Activated B cell treated with CpG ODN at 0.5 μM for 24 hours (primary cell): ENCODE results near the gene TELO2. TPM values are rescaled to one million over a fixed set of nuclear protein-coding genes. Genes with fewer than 3 reads are reported as not detected.

Experiments used
- ATAC-seq: fragments of 200-7000 bp; cut with Tn5 transposase; one replicate; pipeline ENCODE4 v1.10.0; 2021; ENCODE audit warnings: low read depth, mild to moderate bottlenecking, moderate library complexity
- CTCF ChIA-PET: fragments of 350-600 bp; sonication (Branson Sonifier 250); formaldehyde crosslinking; loops from one replicate; lab custom pipeline; 2021; ENCODE audit warnings: antibody characterized with exemption; lab: Charles Lee
- POLR2A ChIA-PET: fragments of 350-600 bp; sonication (Branson Sonifier 250); formaldehyde crosslinking; loops from one replicate; lab custom pipeline; 2021; ENCODE audit warnings: antibody characterized with exemption; lab: Charles Lee
- DNase-seq: peaks from one replicate; pipeline ENCODE4 v3.0.0; 2022
- H3K27ac Mint-ChIP-seq: one replicate; pipeline ENCODE4 v1.8.0; 2020; ENCODE audit warnings: mixed read lengths
- H3K27me3 Mint-ChIP-seq: one replicate; pipeline ENCODE4 v1.8.0; 2021; ENCODE audit warnings: mixed read lengths
- H3K36me3 Mint-ChIP-seq: one replicate; pipeline ENCODE4 v1.8.0; 2021; ENCODE audit warnings: low read depth, mixed read lengths
- H3K4me1 Mint-ChIP-seq: one replicate; pipeline ENCODE4 v1.8.0; 2021; ENCODE audit warnings: mixed read lengths
- H3K4me3 Mint-ChIP-seq: one replicate; pipeline ENCODE4 v1.8.0; 2020; ENCODE audit warnings: mild to moderate bottlenecking, mixed read lengths
- H3K9me3 Mint-ChIP-seq: one replicate; pipeline ENCODE4 v1.8.0; 2020; ENCODE audit warnings: mixed read lengths
- CTCF ChIP-seq: fragments of 200-600 bp; IDR thresholded peaks from one replicate; pipeline ENCODE4 v1.8.0; 2022; ENCODE audit warnings: antibody characterized with exemption, mild to moderate bottlenecking
- intact Hi-C: fragments of 100-400 bp; cut with micrococcal nuclease; formaldehyde crosslinking; loops from one replicate; pipeline ENCODE4 v1.15.1; 2024
- total RNA-seq: library from RNA; stranded (reverse); gene quantifications from 2 replicates; pipeline ENCODE4 v1.2.3, GENCODE V29; 2022

TELO2 gene
- total RNA-seq, 1 donor from 2014 or later, result 78.8 TPM

- POLR2A ChIA-PET, result no interaction called here
- H3K36me3 Mint-ChIP-seq, result peaks cover 4% of the 10 kb centered on the region
- DNase-seq, result no peak
- H3K27ac Mint-ChIP-seq, result no peak overlapping the region
- CTCF ChIA-PET, result no interaction called here
- H3K27me3 Mint-ChIP-seq, result no peaks in the 10 kb centered on the region
- no peaks in the 10 kb centered on the region for H3K9me3 Mint-ChIP-seq
- no peaks in the 10 kb centered on the region for H3K4me1 Mint-ChIP-seq
- intact Hi-C loops, result no loop called here
- H3K4me3 Mint-ChIP-seq, result no peak overlapping the region
- TF ChIP-seq CTCF, result no peak
- ATAC-seq, result no peak
Measured at GRCh38 chr16:1556254-1556653, 63.1 kb downstream of the TELO2 start.

- no peak for TF ChIP-seq CTCF
- no peak overlapping the region for H3K4me3 Mint-ChIP-seq
- CTCF ChIA-PET, result no interaction called here
- H3K36me3 Mint-ChIP-seq, result peaks cover 10% of the 10 kb centered on the region
- H3K4me1 Mint-ChIP-seq, result no peaks in the 10 kb centered on the region
- no peaks in the 10 kb centered on the region for H3K9me3 Mint-ChIP-seq
- no peak for ATAC-seq
- intact Hi-C loops, result no loop called here
- DNase-seq, result no peak
- POLR2A ChIA-PET, result no interaction called here
- no peaks in the 10 kb centered on the region for H3K27me3 Mint-ChIP-seq
- no peak overlapping the region for H3K27ac Mint-ChIP-seq
Measured at GRCh38 chr16:1557074-1557473, 63.9 kb downstream of the TELO2 start.

- Mint-ChIP-seq H3K4me1 (no peaks in the 10 kb centered on the region), H3K27ac (no peak overlapping the region), H3K36me3 (peaks cover 10% of the 10 kb centered on the region), H3K27me3 (no peaks in the 10 kb centered on the region), H3K9me3 (no peaks in the 10 kb centered on the region), H3K4me3 (no peak overlapping the region)
- POLR2A ChIA-PET, result no interaction called here
- ATAC-seq (no peak), DNase-seq (no peak)
- intact Hi-C loops, result no loop called here
- CTCF ChIA-PET, result no interaction called here
- no peak for TF ChIP-seq CTCF
Measured at GRCh38 chr16:1557576-1557975, 64.4 kb downstream of the TELO2 start.

- H3K27me3 Mint-ChIP-seq, result no peaks in the 10 kb centered on the region
- intact Hi-C loops, result no loop called here
- DNase-seq (no peak), ATAC-seq (no peak)
- H3K9me3 Mint-ChIP-seq, result no peaks in the 10 kb centered on the region
- H3K4me1 Mint-ChIP-seq, result no peaks in the 10 kb centered on the region
- no peak overlapping the region for H3K4me3 Mint-ChIP-seq
- CTCF ChIA-PET, result no interaction called here
- H3K36me3 Mint-ChIP-seq, result peaks cover 10% of the 10 kb centered on the region
- TF ChIP-seq CTCF, result no peak
- no peak overlapping the region for H3K27ac Mint-ChIP-seq
- POLR2A ChIA-PET, result no interaction called here
Measured at GRCh38 chr16:1559446-1559975, 66.4 kb downstream of the TELO2 start.

Other genes starting within 250 kb of the TELO2 start
- not detected in 2 replicates for gene TPSD1, start 237.3 kb upstream of the TELO2 start, total RNA-seq
- gene UBE2I, start 183.7 kb upstream of the TELO2 start, total RNA-seq, result 220 and 240 TPM in 2 replicates
- gene BAIAP3, start 159.7 kb upstream of the TELO2 start, total RNA-seq, result 6.5 and 8.5 TPM in 2 replicates
- gene TSR3, start 141.5 kb upstream of the TELO2 start, total RNA-seq, result 45.3 and 49.0 TPM in 2 replicates
- 36.3 and 40.2 TPM in 2 replicates for gene GNPTG, start 141.4 kb upstream of the TELO2 start, total RNA-seq
- gene UNKL, start 78.7 kb upstream of the TELO2 start, total RNA-seq, result 42.1 and 70.7 TPM in 2 replicates
- gene UQCC4, start 72.6 kb upstream of the TELO2 start, total RNA-seq, result 15.4 and 18.2 TPM in 2 replicates
- 0.24 and 0.33 TPM in 2 replicates for gene PERCC1, start 62.3 kb upstream of the TELO2 start, total RNA-seq
- 5.1 and 6.7 TPM in 2 replicates for gene CCDC154, start 48.8 kb upstream of the TELO2 start, total RNA-seq
- 127 and 144 TPM in 2 replicates for gene CLCN7, start 18.3 kb upstream of the TELO2 start, total RNA-seq
- not detected in 2 replicates for gene PTX4, start 4.4 kb upstream of the TELO2 start, total RNA-seq
- gene TMEM204, start 40.3 kb downstream of the TELO2 start, total RNA-seq, result 0.18 TPM in 1 of 2 replicates, not detected in the other
- 9.8 and 11.1 TPM in 2 replicates for gene IFT140, start 118.7 kb downstream of the TELO2 start, total RNA-seq
- 16.9 and 22.4 TPM in 2 replicates for gene CRAMP1, start 119.0 kb downstream of the TELO2 start, total RNA-seq
- 43.4 and 48.7 TPM in 2 replicates for gene JPT2, start 184.9 kb downstream of the TELO2 start, total RNA-seq
- 157 and 201 TPM in 2 replicates for gene MAPK8IP3, start 212.8 kb downstream of the TELO2 start, total RNA-seq